Stimulated activated CD4-positive, alpha-beta T cell treated with anti-CD3 and anti-CD28 coated beads, Interleukin-2, amount 100 ng/mL, for 48 hours (primary cell): ENCODE measurements around the gene CTLA4.
"Not testable (repeated sequence)": the region's sequence is repeated elsewhere in the genome, so short reads cannot be mapped to it uniquely, and the experiment has no call there.

ENCODE experiments used
- DNase-seq, 2 donors: peaks; one replicate each; pipeline ENCODE4 v3.0.0-alpha.2; 2020

Gene CTLA4

GRCh38 chr2:203858176-203858575 lies 9.4 kb upstream of the CTLA4 start:
- no peak for DNase-seq

GRCh38 chr2:203859030-203859789 lies 8.4 kb upstream of the CTLA4 start:
- DNase-seq = no peak

GRCh38 chr2:203861197-203861596 lies 6.4 kb upstream of the CTLA4 start:
- DNase-seq = no peak

- no peak for DNase-seq
These were observed 6.0 kb upstream of the CTLA4 start for GRCh38 chr2:203861607-203862006.

- DNase-seq = no peak
These were observed 1.9 kb downstream of the CTLA4 start for GRCh38 chr2:203869223-203870042.

- no peak for DNase-seq
These were observed 2.9 kb downstream of the CTLA4 start for GRCh38 chr2:203870481-203870880.

- DNase-seq = no peak
These were observed 3.4 kb downstream of the CTLA4 start for GRCh38 chr2:203870941-203871340.

GRCh38 chr2:203871371-203871983 lies 3.9 kb downstream of the CTLA4 start:
- DNase-seq = no peak

- no peak for DNase-seq
These were observed 5.9 kb downstream of the CTLA4 start for GRCh38 chr2:203873461-203873860.

GRCh38 chr2:203873921-203874631 lies 6.5 kb downstream of the CTLA4 start:
- no peak for DNase-seq

GRCh38 chr2:203875471-203875870 lies 7.9 kb downstream of the CTLA4 start:
- no peak for DNase-seq

- DNase-seq = no peak
These were observed 8.8 kb downstream of the CTLA4 start for GRCh38 chr2:203876328-203876727.

GRCh38 chr2:203878063-203878462 lies 10.5 kb downstream of the CTLA4 start:
- no peak for DNase-seq

GRCh38 chr2:203880557-203881125 lies 13.1 kb downstream of the CTLA4 start:
- no peak for DNase-seq

- not testable (repeated sequence) for DNase-seq
These were observed 13.6 kb downstream of the CTLA4 start for GRCh38 chr2:203881185-203881584.

- no peak for DNase-seq
These were observed 15.0 kb downstream of the CTLA4 start for GRCh38 chr2:203882551-203882950.

GRCh38 chr2:203886661-203887151 lies 19.1 kb downstream of the CTLA4 start:
- peak in 1 of 2 donors; percentile 30 for DNase-seq

- no peak for DNase-seq
These were observed 20.1 kb downstream of the CTLA4 start for GRCh38 chr2:203887677-203888076.

GRCh38 chr2:203889542-203889941 lies 22.0 kb downstream of the CTLA4 start:
- DNase-seq = no peak

- DNase-seq = no peak
These were observed 22.4 kb downstream of the CTLA4 start for GRCh38 chr2:203889944-203890343.

- DNase-seq = no peak
These were observed 23.2 kb downstream of the CTLA4 start for GRCh38 chr2:203890733-203891132.

- peak in 1 of 2 donors; percentile 28 for DNase-seq
These were observed 23.9 kb downstream of the CTLA4 start for GRCh38 chr2:203891474-203891873.

- DNase-seq = no peak
These were observed 24.6 kb downstream of the CTLA4 start for GRCh38 chr2:203892207-203892606.
